HEK293T (cell line): ENCODE results near the gene ZMAT3.

Source experiments
- ARNT ChIP-seq: fragments of 450-650 bp; IDR thresholded peaks from 2 replicates; pipeline ENCODE4 v1.6.1; 2017; ENCODE audit warnings: mild to moderate bottlenecking
- BHLHE40 ChIP-seq: fragments of 450-650 bp; IDR thresholded peaks from 2 replicates; pipeline ENCODE4 v1.6.1; 2016; ENCODE audit warnings: mild to moderate bottlenecking, moderate library complexity, borderline replicate concordance
- CTBP1 ChIP-seq: fragments of 450-650 bp; IDR thresholded peaks from 2 replicates; pipeline ENCODE4 v1.6.1; 2016; ENCODE audit warnings: borderline replicate concordance
- ELF4 ChIP-seq: fragments of 450-650 bp; IDR thresholded peaks from 2 replicates; pipeline ENCODE4 v1.6.1; 2017; ENCODE audit warnings: antibody characterized with exemption
- FOXA1 ChIP-seq: fragments of 450-650 bp; IDR thresholded peaks from 2 replicates; pipeline ENCODE4 v1.6.1; 2016; ENCODE audit warnings: mild to moderate bottlenecking
- FOXM1 ChIP-seq: fragments of 450-650 bp; IDR thresholded peaks from 2 replicates; pipeline ENCODE4 v1.6.1; 2017; ENCODE audit warnings: mild to moderate bottlenecking, borderline replicate concordance
- LEF1 ChIP-seq: fragments of 450-650 bp; IDR thresholded peaks from 2 replicates; pipeline ENCODE4 v1.6.1; 2017; ENCODE audit warnings: mild to moderate bottlenecking, borderline replicate concordance
- SP1 ChIP-seq: fragments of 450-650 bp; IDR thresholded peaks from 2 replicates; pipeline ENCODE4 v1.6.1; 2017
- SUZ12 ChIP-seq: fragments of 450-650 bp; IDR thresholded peaks from 2 replicates; pipeline ENCODE4 v1.6.1; 2016; ENCODE audit warnings: mild to moderate bottlenecking
- TARDBP ChIP-seq: fragments of 450-650 bp; IDR thresholded peaks from 2 replicates; pipeline ENCODE4 v1.6.1; 2016
- TF ChIP-seq, protein P1 (sequence below): fragments of 450-650 bp; IDR thresholded peaks from 2 replicates; pipeline ENCODE4 v1.6.1; 2016

DNA sequence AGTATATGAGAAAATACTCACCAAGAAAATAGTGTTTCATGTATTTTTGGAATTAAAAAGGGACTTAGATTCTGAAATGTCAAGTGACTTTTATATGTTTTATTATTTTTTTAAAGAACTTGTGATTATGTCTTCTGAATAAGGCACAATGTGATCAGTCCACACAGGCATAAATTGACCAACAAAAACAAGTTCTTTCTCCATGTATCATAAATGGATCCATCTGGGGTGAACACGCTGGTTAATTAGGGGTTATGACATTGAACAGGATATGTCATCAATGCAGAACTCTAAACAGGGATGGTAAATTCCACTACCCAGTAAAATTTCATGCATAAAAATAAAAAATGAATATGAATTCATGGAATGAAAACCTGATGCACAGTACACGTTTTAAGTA, 45.2 kb upstream of the ZMAT3 start:
- TF ChIP-seq BHLHE40: no peak
- TF ChIP-seq CTBP1: no peak
- TF ChIP-seq SUZ12: no peak
- no peak for TF ChIP-seq SP1
- TF ChIP-seq LEF1: no peak
- no peak for TF ChIP-seq FOXM1
- TF ChIP-seq FOXA1: no peak
- TF ChIP-seq ELF4: no peak
- TF ChIP-seq, protein P1, sequence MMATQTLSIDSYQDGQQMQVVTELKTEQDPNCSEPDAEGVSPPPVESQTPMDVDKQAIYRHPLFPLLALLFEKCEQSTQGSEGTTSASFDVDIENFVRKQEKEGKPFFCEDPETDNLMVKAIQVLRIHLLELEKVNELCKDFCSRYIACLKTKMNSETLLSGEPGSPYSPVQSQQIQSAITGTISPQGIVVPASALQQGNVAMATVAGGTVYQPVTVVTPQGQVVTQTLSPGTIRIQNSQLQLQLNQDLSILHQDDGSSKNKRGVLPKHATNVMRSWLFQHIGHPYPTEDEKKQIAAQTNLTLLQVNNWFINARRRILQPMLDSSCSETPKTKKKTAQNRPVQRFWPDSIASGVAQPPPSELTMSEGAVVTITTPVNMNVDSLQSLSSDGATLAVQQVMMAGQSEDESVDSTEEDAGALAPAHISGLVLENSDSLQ: no peak
- TF ChIP-seq TARDBP: no peak
- TF ChIP-seq ARNT: no peak
